ENCODE data around the gene HOXB1.

GRCh38 chr17:48550502-48551213, 19.8 kb upstream of the HOXB1 start:
- no peak for TF ChIP-seq GATA2 (IDR thresholded peaks at IDR 0.05; ENCODE audit: low read depth, low read length)
- TF ChIP-seq GATA3 (IDR thresholded peaks at IDR 0.05; ENCODE audit: low read depth, low read length) = no peak
